HuH-7 (cell line): Measurements from ENCODE around the gene CCDC106.

Experiments used
- DNase-seq: peaks from one replicate; pipeline ENCODE4 v3.0.0; 2011; ENCODE audit warnings: low spot score

CCDC106 gene

DNA sequence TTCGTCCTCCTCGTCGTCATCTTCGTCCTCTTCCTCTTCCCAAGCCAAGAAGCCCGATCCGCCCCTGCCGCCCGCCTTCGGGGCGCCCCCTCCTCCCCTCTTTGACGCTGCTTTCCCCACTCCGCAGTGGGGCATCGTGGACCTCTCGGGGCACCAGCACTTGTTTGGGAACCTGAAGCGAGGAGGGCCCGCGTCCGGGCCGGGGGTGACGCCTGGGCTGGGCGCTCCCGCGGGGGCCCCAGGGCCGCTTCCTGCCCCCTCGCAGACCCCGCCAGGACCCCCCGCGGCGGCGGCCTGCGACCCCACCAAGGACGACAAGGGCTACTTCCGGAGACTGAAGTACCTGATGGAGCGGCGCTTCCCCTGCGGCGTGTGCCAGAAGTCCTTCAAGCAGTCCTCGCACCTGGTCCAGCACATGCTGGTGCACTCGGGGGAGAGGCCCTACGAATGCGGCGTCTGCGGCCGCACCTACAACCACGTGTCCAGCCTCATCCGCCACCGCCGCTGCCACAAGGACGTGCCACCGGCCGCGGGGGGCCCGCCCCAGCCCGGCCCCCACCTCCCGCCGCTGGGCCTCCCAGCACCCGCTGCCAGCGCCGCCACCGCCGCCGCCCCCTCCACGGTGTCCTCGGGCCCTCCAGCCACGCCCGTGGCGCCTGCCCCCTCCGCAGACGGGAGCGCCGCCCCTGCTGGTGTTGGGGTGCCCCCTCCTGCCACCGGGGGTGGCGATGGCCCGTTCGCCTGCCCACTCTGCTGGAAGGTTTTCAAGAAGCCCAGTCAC lies 33.9 kb upstream of the CCDC106 start:
- DNase-seq = no peak

GRCh38 chr19:55614711-55615542 lies 33.1 kb upstream of the CCDC106 start:
- DNase-seq = no peak

- DNase-seq = no peak
These were observed 32.2 kb upstream of the CCDC106 start for GRCh38 chr19:55615543-55616394.

GRCh38 chr19:55616395-55616875 lies 31.6 kb upstream of the CCDC106 start:
- DNase-seq = no peak

DNA sequence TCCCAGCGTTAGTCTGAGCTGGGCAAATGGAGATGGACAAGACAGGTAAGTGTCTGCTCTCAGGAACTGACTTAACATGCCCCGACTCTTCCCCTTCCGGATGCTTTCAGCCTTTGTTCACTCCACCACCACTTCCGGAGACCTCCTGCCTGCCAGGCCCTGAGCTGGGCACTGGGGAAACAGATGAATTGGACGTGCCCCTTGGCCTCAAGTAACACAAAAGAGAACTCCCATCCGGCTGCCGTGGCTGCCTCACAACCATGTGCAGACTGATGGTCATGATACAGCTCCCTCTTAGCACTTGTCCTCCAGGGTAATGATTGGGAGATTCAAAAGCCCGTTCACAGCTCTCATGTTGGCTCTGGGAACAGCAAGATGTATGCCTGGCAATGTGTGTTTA lies 30.6 kb upstream of the CCDC106 start:
- DNase-seq = no peak

DNA sequence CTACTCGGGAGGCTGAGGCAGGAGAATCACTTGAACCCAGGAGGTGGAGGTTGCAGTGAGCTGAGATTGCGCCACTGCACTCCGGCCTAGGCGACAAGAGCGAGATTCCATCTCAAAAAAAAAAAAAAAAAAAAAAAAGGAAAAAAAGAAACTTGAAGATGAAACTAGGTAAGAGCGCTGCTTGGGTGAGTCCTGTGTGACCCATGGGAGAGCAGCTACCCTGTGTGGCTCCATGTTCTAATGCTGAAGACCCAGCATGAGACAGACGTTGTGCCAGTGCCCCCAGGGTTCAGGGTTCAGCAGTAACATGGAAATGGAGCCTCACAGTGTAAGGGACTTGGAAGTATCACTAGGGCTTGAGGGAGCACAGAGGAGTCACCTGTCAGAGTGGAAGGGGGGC lies 29.6 kb upstream of the CCDC106 start:
- DNase-seq = no peak

GRCh38 chr19:55619286-55619685 lies 28.7 kb upstream of the CCDC106 start:
- DNase-seq = no peak

GRCh38 chr19:55620410-55621204 lies 27.4 kb upstream of the CCDC106 start:
- DNase-seq = no peak

DNA sequence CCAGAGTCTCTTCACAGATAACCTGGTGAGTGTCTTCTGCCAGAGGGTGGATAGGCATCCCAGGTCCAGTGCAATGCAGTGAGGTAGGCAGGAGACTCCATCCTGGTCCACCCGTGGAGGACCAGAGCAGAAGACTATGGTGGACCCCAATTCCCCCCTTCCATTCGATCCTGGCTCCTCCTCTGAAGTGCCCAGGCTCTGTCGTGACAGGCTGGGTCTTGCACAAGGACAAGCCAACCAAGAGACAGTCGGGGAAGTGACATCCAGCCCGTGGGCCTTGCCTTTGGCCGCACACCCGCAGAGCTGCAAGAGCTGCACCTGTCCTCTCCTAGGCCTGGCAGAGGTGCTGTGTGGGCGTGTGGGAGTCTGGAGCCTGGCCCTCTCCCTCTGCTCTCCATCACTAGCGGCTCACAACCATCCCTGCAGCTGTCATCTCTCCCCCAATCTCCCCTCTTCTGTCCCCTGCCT lies 26.8 kb upstream of the CCDC106 start:
- DNase-seq = no peak

GRCh38 chr19:55621673-55622231 lies 26.3 kb upstream of the CCDC106 start:
- no peak for DNase-seq

DNA sequence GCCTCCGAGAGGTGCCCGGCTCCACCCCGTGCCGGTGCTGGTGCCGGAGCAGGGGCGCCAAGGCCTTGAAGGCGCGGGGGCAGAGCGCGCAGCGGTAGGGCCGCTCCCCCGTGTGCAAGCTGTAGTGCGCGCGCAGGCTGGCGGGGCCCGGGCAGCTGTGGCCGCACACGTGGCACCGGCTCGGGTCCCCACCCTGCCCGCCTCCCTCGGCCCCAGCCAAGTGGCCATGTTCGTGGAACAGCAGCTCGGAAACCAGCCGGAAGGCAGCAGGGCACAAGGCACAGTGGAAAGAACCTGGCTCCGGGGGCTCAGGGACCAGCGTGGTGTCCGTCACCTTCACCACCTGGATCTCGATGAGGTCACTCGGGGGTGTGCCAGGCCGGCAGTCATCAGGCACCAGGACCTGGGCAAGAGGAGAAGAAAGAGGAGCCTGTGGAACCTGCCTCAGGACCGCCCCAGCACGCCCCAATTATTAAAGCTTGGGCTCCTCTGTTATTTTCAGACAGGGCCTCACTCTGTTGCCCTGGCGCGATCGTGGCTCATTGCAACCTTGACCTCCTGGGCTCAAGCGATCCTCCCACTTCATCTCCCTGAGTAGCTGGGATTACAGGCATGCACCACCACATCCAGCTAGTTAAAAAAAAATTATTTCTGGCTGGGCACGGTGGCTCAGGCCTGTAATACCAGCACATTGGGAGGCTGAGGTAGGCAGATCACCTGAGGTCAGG lies 25.6 kb upstream of the CCDC106 start:
- no peak for DNase-seq

- DNase-seq = no peak
These were observed 24.9 kb upstream of the CCDC106 start for GRCh38 chr19:55623130-55623529.

DNA sequence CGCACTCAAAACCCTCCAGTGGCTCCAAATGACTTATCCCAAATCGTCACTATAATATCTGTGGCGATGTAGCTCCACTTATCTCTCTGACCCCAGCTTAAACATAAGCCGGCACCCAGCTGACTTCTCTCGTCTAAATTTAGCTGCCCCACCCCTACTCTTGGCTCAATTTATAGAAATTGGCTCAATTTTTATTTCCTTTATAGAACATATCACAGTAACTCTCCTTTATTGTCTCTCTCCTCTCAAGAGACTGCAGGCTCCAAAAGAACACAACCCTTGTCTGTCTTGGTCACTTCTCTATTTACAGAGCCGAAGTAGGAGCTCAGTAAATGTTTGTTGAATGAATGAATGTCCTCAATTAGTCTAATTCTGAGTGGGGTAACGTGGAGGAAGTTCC lies 24.5 kb upstream of the CCDC106 start:
- DNase-seq = no peak

DNA sequence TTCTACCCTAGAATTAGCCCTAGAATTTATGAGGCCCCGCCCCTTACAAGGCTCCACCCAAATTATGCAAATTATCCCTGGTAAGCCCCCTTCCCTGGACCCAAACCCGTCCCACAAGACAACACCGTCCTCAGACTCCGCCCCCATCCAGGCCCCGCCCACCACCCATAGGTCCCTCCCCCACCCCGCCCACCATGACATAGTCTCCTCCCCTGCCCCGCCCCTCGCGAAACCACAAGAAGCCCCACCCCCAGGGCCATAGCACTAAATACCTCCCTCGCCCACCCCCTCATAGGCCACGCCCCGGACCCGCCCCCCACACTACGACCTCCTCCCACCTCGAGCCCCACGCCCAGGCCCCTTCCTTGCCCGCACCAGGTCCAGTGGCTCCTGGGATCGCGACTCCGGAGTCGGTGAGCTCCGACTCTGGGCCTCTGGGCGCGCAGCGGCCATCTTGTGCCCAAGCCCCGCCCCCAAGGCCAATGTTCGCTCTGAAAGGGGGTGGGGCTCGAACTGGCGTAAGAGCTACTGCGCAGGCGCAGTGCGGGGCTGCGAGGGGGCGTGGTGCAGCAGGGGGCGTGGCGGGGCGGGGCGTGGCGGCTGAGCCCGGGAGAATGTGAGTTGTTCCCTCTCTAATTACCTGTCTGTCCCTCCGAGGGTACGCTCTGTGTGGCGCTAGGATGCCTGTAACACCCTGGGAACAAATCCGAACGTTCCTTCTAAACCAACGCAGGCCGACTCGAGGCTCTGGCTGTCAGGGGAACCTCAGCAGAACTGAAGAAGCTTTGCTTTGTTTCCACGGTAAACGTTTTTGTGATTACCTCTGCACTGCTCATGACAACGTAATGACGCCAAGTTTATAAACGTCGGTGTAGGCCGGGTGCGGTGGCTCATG lies 23.7 kb upstream of the CCDC106 start, which contains the start of gene ZNF784:
TSS of gene ZNF784 (minus strand) at position 458 of the 895 bp plus-strand sequence. CDS start at position 453, 5 bp downstream.
- DNase-seq = peak; percentile 93

DNA sequence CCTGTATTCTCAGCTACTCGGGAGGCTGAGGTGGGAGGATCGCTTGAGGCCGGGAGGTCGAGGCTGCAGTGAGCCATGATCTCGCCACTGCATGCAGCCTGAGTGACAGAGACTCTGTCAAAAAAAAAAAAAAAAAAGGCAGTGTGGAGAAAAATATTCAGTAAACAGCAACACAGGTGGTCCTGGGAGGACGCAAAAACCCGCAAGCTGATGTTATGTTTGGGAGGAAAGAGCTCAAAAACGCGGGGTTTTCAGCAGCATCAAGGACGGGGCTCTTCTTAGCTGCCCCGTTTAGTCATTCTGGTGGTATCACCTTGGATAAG lies 23.0 kb upstream of the CCDC106 start:
- DNase-seq = no peak

DNA sequence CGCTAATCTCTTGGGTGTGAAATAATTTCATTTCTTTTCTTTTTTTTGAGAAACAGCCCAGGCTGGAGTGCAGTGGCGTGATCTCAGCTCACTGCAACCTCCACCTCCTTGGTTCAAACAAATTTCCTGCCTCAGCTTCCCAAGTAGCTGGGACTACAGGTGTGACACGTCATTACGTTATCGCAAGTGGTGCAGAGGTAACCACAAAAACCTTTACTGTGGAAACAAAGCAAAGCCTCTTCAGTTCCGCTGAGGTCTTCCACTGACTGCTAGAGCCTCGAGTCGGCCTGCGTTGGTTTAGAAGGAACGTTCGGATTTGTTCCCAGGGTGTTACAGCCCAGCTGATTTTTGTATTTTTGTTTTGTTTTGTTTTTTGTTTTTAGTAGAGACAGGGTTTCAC lies 21.7 kb upstream of the CCDC106 start:
- no peak for DNase-seq

DNA sequence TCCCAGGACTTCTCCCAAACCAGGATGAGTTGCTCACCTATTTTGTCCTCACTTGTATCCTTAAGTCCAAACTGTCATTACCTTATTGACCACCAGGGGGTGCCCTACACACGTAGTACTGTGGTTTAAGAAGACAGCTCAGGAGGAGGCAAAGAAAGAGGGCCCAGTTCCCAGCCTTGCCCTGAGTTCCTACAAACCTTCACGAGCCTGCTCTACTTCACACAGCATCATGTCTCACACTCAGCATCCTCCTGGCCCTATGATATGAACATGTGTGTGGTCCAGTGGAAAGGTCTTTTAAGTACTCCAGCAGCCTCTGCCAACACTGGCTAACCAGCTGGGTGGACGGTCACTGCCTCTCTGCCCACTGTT lies 15.6 kb upstream of the CCDC106 start:
- no peak for DNase-seq

DNA sequence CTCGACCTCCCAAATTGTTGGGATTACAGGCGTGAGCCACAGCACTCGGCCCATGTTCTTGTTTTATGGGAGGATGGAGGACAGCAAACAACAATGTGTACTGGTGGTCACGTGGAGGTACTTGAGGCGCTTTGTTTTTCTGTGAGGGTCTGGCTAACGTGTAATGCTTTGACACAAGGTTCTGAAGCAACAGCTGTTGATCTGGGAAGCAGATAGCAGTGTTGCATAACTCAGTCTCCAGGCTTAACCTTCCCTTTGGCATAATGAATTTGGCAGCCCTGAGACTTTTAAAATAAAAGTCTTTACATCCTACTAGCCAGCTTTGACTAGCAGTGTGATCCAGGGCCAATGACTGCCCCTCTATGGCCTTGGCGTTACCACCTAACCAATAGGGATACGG lies 14.2 kb upstream of the CCDC106 start:
- DNase-seq = no peak

GRCh38 chr19:55635334-55635717 lies 12.7 kb upstream of the CCDC106 start:
- no peak for DNase-seq
